ENCODE results near the gene SLC5A1.
A peak's percentile ranks its signal among the peaks of the same experiment; 100 is the strongest.

The SLC5A1 gene

GRCh38 chr22:32037236-32037635 lies 5.8 kb upstream of the SLC5A1 start:
- no peak for DNase-seq (ENCODE audit: low spot score in 2 of 2)
- H3K9me3 Mint-ChIP-seq: no peaks in the 10 kb centered on the region
- H3K4me3 Mint-ChIP-seq: no peak overlapping the region
- no peak overlapping the region for H3K27ac Mint-ChIP-seq
- no peaks in the 10 kb centered on the region for H3K36me3 Mint-ChIP-seq
- H3K4me1 Mint-ChIP-seq: no peaks in the 10 kb centered on the region
- no peak for ATAC-seq

- H3K4me1 Mint-ChIP-seq: no peaks in the 10 kb centered on the region
- H3K9me3 Mint-ChIP-seq: no peaks in the 10 kb centered on the region
- no peak overlapping the region for H3K27ac Mint-ChIP-seq
- no peak overlapping the region for H3K4me3 Mint-ChIP-seq
- no peak for ATAC-seq
- no peak for DNase-seq (ENCODE audit: low spot score in 2 of 2)
- H3K36me3 Mint-ChIP-seq: no peaks in the 10 kb centered on the region
These were observed 2.6 kb upstream of the SLC5A1 start for GRCh38 chr22:32040324-32040904.

GRCh38 chr22:32043391-32043790 lies 330 bp downstream of the SLC5A1 start:
- Mint-ChIP-seq H3K4me3 (no peak overlapping the region), H3K27ac (no peak overlapping the region), H3K4me1 (no peaks in the 10 kb centered on the region), H3K9me3 (no peaks in the 10 kb centered on the region), H3K36me3 (no peaks in the 10 kb centered on the region)
- DNase-seq (ENCODE audit: low spot score in 2 of 2) (no peak), ATAC-seq (no peak)

- DNase-seq (ENCODE audit: low spot score in 2 of 2): no peak
- no peaks in the 10 kb centered on the region for H3K36me3 Mint-ChIP-seq
- ATAC-seq: no peak
- no peak overlapping the region for H3K4me3 Mint-ChIP-seq
- no peaks in the 10 kb centered on the region for H3K4me1 Mint-ChIP-seq
- no peaks in the 10 kb centered on the region for H3K9me3 Mint-ChIP-seq
- H3K27ac Mint-ChIP-seq: no peak overlapping the region
These were observed 1.4 kb downstream of the SLC5A1 start for GRCh38 chr22:32044477-32044876.

GRCh38 chr22:32044913-32045312 lies 1.9 kb downstream of the SLC5A1 start:
- H3K36me3 Mint-ChIP-seq: no peaks in the 10 kb centered on the region
- no peak overlapping the region for H3K27ac Mint-ChIP-seq
- no peak overlapping the region for H3K4me3 Mint-ChIP-seq
- ATAC-seq (no peak), DNase-seq (ENCODE audit: low spot score in 2 of 2) (no peak)
- no peaks in the 10 kb centered on the region for H3K9me3 Mint-ChIP-seq
- no peaks in the 10 kb centered on the region for H3K4me1 Mint-ChIP-seq

- no peak for DNase-seq (ENCODE audit: low spot score in 2 of 2)
- no peaks in the 10 kb centered on the region for H3K9me3 Mint-ChIP-seq
- H3K4me3 Mint-ChIP-seq: no peak overlapping the region
- peaks cover 9% of the 10 kb centered on the region for H3K36me3 Mint-ChIP-seq
- peaks cover 13% of the 10 kb centered on the region for H3K4me1 Mint-ChIP-seq
- no peak for ATAC-seq
- no peak overlapping the region for H3K27ac Mint-ChIP-seq
These were observed 5.0 kb downstream of the SLC5A1 start for GRCh38 chr22:32048069-32048468.

- DNase-seq (ENCODE audit: low spot score in 2 of 2) (peak; percentile 26 to 82), ATAC-seq (peak; percentile 97)
- H3K36me3 Mint-ChIP-seq: peaks cover 9% of the 10 kb centered on the region
- H3K27ac Mint-ChIP-seq: peak overlapping the region; percentile 60
- H3K4me1 Mint-ChIP-seq: peaks cover 13% of the 10 kb centered on the region
- H3K9me3 Mint-ChIP-seq: no peaks in the 10 kb centered on the region
- H3K4me3 Mint-ChIP-seq: no peak overlapping the region
These were observed 7.8 kb downstream of the SLC5A1 start for GRCh38 chr22:32050678-32051515.

GRCh38 chr22:32052244-32052643 lies 9.2 kb downstream of the SLC5A1 start:
- DNase-seq (ENCODE audit: low spot score in 2 of 2): no peak
- Mint-ChIP-seq H3K27ac (no peak overlapping the region), H3K4me3 (no peak overlapping the region), H3K4me1 (peaks cover 13% of the 10 kb centered on the region), H3K9me3 (no peaks in the 10 kb centered on the region), H3K36me3 (peaks cover 9% of the 10 kb centered on the region)
- ATAC-seq: no peak

GRCh38 chr22:32052936-32053791 lies 10.1 kb downstream of the SLC5A1 start:
- Mint-ChIP-seq H3K4me3 (no peak overlapping the region), H3K4me1 (peaks cover 13% of the 10 kb centered on the region), H3K9me3 (no peaks in the 10 kb centered on the region), H3K27ac (no peak overlapping the region), H3K36me3 (peaks cover 9% of the 10 kb centered on the region)
- ATAC-seq (no peak), DNase-seq (ENCODE audit: low spot score in 2 of 2) (no peak)

- ATAC-seq: no peak
- peaks cover 9% of the 10 kb centered on the region for H3K36me3 Mint-ChIP-seq
- no peak overlapping the region for H3K4me3 Mint-ChIP-seq
- DNase-seq (ENCODE audit: low spot score in 2 of 2): no peak
- no peak overlapping the region for H3K27ac Mint-ChIP-seq
- H3K4me1 Mint-ChIP-seq: peaks cover 13% of the 10 kb centered on the region
- H3K9me3 Mint-ChIP-seq: no peaks in the 10 kb centered on the region
These were observed 12.0 kb downstream of the SLC5A1 start for GRCh38 chr22:32055069-32055468.

GRCh38 chr22:32058656-32059260 lies 15.7 kb downstream of the SLC5A1 start:
- DNase-seq (ENCODE audit: low spot score in 2 of 2) (no peak), ATAC-seq (no peak)
- Mint-ChIP-seq H3K27ac (no peak overlapping the region), H3K4me3 (no peak overlapping the region), H3K9me3 (no peaks in the 10 kb centered on the region), H3K36me3 (no peaks in the 10 kb centered on the region), H3K4me1 (no peaks in the 10 kb centered on the region)

- Mint-ChIP-seq H3K9me3 (no peaks in the 10 kb centered on the region), H3K4me1 (no peaks in the 10 kb centered on the region), H3K4me3 (no peak overlapping the region), H3K36me3 (no peaks in the 10 kb centered on the region), H3K27ac (no peak overlapping the region)
- ATAC-seq (no peak), DNase-seq (ENCODE audit: low spot score in 2 of 2) (no peak)
These were observed 16.4 kb downstream of the SLC5A1 start for GRCh38 chr22:32059426-32059825.

- Mint-ChIP-seq H3K36me3 (no peaks in the 10 kb centered on the region), H3K4me1 (no peaks in the 10 kb centered on the region), H3K4me3 (no peak overlapping the region), H3K9me3 (no peaks in the 10 kb centered on the region), H3K27ac (no peak overlapping the region)
- DNase-seq (ENCODE audit: low spot score in 2 of 2) (no peak), ATAC-seq (no peak)
These were observed 20.6 kb downstream of the SLC5A1 start for GRCh38 chr22:32063701-32064100.

- no peaks in the 10 kb centered on the region for H3K36me3 Mint-ChIP-seq
- H3K27ac Mint-ChIP-seq: no peak overlapping the region
- H3K4me3 Mint-ChIP-seq: no peak overlapping the region
- H3K4me1 Mint-ChIP-seq: no peaks in the 10 kb centered on the region
- no peaks in the 10 kb centered on the region for H3K9me3 Mint-ChIP-seq
- ATAC-seq (no peak), DNase-seq (ENCODE audit: low spot score in 2 of 2) (no peak)
These were observed 23.8 kb downstream of the SLC5A1 start for GRCh38 chr22:32066820-32067219.

GRCh38 chr22:32067613-32068012 lies 24.6 kb downstream of the SLC5A1 start:
- Mint-ChIP-seq H3K27ac (no peak overlapping the region), H3K9me3 (no peaks in the 10 kb centered on the region), H3K36me3 (no peaks in the 10 kb centered on the region), H3K4me1 (no peaks in the 10 kb centered on the region), H3K4me3 (no peak overlapping the region)
- DNase-seq (ENCODE audit: low spot score in 2 of 2) (no peak), ATAC-seq (no peak)

All from stimulated activated effector memory CD8-positive, alpha-beta T cell treated with anti-CD3 and anti-CD28 coated beads, Interleukin-12 subunit alpha, Interleukin-12 subunit beta, amount 100 ng/mL, for 72 hours (primary cell).